Cerebellar cortex (tissue), 1 donor: ENCODE data around the gene ALB.
"Not testable (repeated sequence)": the region's sequence is repeated elsewhere in the genome, so short reads cannot be mapped to it uniquely, and the experiment has no call there.

ENCODE experiments used
- DNase-seq: peaks from one replicate; pipeline ENCODE4 v3.0.0-alpha.2; 2015; ENCODE audit warnings: low spot score

ALB gene

DNA sequence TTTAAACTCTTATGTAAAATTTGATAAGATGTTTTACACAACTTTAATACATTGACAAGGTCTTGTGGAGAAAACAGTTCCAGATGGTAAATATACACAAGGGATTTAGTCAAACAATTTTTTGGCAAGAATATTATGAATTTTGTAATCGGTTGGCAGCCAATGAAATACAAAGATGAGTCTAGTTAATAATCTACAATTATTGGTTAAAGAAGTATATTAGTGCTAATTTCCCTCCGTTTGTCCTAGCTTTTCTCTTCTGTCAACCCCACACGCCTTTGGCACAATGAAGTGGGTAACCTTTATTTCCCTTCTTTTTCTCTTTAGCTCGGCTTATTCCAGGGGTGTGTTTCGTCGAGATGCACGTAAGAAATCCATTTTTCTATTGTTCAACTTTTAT, at the start of gene ALB:
Gene ALB, plus strand, starts transcription at position 246 of the 400 bp plus-strand sequence. Its CDS starts 41 bp downstream, at position 287.
- no peak for DNase-seq

DNA sequence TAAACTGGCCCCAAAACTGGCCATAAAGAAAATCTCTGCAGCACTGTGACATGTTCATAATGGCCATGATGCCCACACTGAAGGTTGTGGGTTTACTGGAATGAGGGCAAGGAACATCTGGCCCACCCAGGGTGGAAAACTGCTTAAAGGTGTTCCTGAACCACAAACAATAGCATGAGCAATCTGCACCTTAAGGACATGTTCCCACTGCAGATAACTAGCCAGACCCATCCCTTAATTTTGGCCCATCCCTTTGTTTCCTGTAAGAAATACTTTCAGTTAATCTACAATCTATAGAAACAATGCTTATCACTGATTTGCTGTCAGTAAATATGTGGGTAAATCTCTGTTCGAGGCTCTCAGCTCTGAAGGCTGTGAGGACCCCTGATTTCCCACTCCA, 46.9 kb upstream of the ALB start:
- DNase-seq, result not testable (repeated sequence)

DNA sequence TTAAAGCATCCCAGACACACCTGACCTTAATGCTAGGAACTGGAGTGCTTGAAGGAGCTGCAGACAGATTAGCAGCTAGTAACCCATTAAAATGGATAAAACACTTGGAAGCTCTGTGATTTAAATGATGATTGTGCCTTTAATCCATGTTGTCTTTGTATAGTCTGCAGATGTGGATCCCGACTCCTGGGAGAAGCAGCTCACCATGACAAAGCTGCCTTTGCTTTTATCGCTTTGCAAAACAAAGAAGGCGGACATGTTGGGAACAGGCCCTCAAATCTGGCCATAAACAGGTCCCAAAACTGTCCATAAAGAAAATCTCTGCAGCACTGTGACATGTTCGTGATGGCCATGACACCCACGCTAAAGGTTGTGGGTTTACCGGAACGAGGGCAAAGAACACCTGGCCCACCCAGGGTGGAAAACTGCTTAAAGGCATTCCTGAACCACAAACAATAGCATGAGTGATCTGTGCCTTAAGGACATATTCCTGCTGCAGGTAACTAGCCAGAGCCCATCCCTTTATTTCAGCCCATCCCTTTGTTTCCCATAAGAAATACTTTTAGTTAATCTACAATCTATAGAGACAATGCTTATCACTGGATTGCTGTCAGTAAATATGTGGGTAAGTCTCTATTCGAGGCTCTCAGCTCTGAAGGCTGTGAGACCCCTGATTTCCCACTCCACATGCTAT, 34.4 kb upstream of the ALB start:
- not testable (repeated sequence) for DNase-seq

DNA sequence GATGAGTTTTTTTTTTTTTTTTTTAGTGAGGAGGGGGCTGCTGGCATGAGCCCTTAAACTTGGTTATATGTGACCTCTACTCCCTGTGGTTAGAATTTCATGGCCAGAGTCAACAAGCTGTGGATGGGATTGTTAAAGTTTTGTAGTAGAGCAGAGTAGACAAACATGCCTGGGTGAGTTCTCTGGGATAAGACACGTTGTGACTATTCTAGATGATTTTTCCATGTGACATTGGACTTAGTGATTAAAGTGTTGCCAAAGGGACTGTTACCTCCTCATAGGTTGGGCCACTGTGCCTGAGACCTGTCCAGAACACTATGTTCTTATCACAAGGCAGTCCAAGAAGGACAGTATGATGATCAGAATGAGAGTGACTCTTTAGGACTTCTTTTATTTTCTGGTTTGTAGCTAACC, 28.8 kb upstream of the ALB start:
- DNase-seq, result no peak

DNA sequence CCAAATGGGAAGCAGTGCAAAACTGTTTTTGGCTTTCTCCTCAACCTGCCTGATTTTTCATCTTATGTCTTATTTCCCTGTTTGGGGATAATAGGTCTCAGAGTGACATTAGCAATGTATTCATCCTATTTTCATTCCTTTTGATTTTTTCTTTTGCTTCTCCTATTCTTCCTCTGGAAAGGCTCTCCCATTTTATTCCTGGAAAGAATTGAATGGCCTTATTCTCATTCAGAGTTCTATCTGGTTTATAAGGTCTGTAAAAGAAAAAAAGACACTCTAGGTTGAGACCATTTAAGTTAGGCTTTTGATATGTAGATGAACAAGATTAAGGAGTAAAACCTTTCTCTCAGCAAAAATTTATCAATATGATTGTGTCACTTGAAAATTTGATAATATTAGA, 27.8 kb upstream of the ALB start:
- DNase-seq, result no peak

DNA sequence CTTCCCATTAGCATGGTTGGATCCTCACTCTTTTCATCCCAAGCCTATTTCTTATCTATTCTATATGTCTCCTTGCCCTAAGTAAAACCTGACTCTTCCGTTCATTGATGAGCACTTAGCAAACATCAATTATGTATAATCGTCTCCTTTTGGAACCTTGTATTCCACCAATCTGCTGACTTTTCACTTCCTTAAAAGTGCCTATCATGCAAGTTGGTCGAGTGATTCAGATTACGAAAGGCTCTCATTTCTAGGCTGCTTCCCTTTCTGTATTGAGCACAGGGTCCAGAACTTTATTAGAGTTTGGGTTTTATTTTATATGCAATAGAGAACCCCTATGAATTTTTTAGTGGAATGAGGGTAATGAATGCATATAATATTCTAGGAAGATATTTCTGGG, 27.1 kb upstream of the ALB start:
- no peak for DNase-seq

DNA sequence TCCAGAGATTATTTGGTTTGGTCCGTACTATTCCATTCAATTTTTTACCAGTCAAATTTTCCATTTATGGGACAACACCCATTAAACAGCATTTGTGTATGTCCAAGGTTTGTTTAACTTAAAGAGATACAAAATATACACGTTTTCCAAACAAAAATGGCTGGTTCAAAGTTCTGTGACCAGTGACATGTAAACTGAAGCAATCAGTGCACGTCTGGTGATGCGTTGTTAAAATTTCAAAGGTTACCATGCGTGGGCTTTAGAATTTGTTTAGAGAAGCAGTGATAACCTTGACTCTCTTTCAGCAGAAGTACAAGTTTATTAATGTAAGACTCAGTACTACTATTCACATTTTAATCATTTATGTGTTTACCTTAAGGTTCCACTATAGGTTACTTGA, 25.2 kb upstream of the ALB start:
- no peak for DNase-seq

DNA sequence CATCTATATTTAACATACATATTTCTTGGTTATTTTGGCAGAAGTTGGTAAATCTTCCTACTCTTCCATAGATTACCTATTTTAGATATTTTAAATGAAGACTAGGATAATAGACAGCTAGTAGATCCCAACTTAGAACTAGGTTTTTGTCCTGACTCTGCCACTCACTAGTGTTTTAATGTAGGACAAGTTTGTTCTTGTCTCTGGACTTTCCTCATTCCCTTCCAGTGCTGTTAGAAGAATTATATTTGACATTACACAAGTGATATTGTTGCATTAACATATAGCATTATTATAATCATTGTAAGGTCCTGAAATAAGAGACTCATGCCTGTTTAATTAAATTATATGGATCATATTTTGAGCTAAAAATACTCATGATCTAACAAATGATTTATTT, 24.1 kb upstream of the ALB start:
- DNase-seq, result no peak

DNA sequence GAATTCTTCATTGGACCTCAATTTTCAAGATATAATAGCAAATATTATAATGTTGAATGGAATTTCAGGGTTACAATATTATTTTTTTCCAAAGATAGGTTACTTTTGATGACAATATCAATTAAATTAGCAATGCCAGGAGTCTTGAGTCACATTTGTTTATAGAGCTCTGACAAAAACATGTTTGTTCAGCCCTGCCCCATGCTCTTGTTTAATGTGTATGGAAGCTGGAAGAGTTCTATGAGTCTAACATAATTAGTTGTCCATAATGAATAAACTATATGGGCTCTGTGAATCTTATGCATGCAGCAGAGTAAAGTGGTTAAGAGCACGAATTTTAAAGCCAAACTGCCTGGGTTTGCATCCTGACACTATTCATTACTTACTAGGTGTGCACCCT, 22.9 kb upstream of the ALB start:
- no peak for DNase-seq

DNA sequence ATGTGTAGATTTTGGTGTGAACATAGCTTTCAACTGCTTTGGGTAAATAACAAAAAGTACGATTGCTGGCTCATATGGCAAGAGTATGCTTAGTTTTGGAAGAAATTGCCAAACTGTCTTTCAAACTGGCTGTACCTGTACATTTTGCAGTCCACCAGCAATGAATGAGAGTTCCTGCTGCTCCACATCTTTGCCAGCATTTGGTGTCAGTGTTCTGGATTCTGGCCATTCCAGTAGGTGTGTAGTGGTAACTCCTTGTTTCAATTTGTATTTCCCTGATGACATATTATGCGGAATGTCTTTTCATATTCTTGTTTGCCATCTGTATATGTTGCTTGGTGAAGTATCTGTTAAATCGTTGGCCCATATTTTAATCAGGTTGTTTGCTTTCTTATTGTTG, 20.6 kb upstream of the ALB start:
- DNase-seq, result no peak

DNA sequence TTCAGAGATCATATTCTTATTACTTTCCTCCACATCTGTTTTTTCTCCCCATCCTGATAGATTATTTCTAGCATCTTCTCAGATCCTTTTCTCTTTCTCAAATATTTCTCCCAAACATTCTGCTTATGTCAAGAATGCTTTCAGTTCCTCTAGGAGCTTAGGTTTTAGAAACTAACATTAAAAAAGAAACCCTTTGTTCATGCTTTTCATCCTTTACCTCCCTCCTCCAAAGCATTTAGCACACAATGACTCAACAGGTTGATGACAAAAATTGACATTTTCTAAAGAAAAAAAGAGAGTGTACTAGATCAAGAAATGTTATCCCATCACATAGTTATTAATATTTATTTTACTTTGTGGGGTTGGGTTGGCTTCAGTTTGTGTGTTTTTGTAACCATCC, 16.5 kb upstream of the ALB start:
- DNase-seq, result no peak

DNA sequence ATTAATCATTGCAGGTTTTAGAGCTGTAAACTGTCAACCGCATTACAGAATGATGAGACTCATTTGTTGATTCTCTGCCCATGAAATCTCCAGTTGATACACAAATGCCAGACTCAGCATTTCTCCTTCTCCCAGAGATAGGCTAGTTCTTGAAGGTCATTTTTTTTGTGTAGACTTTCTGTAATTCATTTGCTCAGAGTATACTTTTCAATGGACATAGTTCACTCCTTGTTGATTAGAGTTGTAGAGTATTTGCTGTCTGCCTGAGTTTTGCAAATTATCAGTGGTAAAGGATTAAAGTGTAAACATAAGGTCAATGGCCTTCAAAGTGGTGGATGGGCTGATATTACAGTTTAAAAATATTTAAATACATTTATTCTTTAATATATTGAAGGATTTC, 15.2 kb upstream of the ALB start:
- no peak for DNase-seq

DNA sequence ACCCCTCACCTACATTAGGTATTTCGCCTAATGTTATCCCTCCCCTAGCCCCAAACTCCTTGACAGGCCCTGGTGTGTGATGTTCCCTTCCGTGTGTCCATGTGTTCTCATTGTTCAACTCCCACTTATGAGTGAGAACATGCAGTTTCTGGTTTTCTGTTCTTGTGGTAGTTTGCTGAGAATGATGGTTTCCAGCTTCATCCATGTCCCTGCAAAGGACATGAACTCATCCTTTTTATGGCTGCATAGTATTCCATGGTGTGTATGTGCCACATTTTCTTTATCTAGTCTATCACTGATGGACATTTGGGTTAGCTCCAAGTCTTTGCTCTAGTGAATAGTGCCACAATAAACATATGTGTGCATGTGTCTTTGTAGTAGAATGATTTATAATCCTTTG, 14.4 kb upstream of the ALB start:
- DNase-seq, result not testable (repeated sequence)

DNA sequence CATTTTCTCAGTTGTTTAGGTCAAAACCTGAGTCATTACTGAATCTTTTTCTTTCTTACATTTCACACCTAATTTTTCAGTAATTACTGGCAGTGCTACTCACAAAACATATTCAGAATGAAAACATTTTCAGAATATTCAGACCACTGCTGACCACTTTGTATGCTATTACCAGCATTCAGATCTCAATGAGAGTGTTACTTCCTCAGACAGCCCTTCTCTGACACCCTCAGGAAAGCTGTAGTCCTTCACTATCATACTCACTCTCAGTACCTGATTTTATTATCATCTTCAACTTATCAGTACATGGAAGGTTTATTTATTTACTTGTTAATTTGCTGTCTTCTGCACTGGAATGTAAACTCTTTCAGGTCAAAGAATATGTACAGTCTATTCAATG, 12.3 kb upstream of the ALB start:
- no peak for DNase-seq

DNA sequence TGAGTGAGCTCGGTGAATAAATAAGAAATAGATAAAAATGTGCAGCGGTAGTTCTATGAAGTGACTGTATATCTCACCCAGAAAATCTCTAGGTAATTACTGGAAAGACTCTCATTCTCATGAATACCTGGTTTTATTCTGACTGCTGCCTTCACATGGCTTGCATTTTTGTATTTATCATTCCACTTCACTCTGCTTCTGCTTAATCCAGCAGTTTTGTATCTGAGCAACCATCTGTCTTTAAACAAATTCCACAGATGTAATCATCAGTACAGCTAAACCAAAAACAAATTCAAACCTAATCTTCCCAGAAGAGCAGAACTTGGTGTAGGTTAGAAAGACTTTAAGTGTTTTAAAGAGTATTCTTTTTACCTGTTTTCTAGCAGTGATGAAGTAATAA, 11.2 kb upstream of the ALB start:
- no peak for DNase-seq

DNA sequence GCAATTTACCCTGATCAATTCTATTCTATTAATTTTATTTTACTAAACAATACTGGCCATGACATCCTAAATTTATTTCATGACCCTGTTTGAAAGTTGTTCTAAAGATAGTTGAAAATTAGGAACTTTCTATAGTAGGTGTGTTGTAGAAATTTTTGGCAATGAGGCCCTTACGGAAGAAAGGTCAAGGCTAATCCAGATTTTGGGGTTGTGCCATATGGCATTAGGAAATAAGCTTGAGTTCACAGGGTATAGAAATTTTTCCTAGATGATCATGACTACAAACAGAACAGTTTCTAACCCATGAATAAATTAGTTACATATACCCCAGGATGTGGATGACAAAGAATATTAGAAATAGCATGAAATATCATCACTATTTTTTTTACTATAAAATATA, 7.8 kb upstream of the ALB start:
- DNase-seq, result no peak

DNA sequence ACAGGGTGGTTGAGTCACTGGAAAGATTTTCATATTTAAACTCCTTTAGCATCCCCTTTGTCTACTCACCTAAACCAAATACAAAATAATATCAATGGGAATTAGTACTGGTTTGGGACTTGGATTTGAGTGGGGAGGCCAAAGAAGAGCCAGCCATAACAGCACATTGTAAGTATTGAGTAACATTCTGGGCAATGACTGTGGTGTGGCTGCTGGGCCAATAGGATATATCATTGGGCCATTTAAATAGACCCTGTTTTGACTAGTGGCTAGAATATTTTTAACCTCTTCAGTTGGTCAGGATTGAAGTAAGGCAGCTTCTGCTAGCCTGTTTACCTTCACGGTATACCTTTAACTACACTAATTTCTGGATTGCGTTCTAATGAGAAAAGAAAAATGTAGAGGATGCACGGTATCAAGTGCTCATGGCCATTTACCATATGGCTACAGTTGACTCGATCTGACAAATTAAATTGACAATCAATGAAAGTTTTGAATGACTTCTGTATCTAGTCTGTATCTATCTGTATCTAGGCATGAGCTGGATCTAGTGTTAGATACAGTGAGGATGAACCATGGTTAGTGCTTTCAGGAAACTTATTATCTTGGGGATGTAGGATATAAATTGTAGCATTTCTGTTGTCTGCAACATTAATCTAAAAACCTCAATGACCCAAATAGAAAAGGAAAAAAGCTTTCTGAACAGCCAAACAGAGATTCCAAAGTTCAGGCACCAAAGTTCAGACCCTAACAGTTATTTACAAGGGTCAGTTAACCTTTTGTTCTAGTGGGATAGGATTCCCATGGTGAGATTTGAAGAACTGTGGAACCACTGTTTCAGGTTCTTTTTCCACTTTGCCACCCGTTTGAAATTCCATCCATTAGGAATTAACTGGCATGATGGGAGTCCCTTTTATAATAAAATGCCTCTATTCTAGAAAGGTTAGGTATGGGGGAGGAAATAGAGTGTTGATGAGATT, 6.8 kb upstream of the ALB start:
- DNase-seq, result no peak

DNA sequence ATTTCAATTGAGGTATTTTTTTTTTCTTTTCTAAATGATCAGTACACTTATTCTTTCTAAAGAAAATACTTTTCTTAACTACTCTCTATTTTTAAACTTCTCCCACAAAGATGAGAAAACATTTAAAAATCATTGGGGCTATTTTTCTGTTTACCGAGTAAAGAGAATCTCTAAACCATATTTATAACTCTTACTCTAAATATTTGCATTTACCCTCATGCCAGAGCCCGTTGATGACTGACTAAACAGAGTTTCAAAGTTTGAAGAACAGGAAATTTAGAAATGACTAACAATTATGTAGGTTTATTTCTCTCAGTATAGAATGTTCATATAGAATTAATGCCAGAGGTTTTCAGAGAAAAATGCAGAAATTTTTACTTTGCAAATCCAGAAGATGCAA, 2.7 kb upstream of the ALB start:
- DNase-seq, result no peak

DNA sequence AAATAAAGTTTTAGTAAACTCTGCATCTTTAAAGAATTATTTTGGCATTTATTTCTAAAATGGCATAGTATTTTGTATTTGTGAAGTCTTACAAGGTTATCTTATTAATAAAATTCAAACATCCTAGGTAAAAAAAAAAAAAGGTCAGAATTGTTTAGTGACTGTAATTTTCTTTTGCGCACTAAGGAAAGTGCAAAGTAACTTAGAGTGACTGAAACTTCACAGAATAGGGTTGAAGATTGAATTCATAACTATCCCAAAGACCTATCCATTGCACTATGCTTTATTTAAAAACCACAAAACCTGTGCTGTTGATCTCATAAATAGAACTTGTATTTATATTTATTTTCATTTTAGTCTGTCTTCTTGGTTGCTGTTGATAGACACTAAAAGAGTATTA, 370 bp downstream of the ALB start:
- DNase-seq, result no peak

DNA sequence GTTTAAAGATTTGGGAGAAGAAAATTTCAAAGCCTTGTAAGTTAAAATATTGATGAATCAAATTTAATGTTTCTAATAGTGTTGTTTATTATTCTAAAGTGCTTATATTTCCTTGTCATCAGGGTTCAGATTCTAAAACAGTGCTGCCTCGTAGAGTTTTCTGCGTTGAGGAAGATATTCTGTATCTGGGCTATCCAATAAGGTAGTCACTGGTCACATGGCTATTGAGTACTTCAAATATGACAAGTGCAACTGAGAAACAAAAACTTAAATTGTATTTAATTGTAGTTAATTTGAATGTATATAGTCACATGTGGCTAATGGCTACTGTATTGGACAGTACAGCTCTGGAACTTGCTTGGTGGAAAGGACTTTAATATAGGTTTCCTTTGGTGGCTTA, 1.1 kb downstream of the ALB start:
- no peak for DNase-seq

DNA sequence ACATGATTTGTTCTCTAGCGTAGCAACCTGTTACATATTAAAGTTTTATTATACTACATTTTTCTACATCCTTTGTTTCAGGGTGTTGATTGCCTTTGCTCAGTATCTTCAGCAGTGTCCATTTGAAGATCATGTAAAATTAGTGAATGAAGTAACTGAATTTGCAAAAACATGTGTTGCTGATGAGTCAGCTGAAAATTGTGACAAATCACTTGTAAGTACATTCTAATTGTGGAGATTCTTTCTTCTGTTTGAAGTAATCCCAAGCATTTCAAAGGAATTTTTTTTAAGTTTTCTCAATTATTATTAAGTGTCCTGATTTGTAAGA, 2.4 kb downstream of the ALB start:
- DNase-seq, result no peak

DNA sequence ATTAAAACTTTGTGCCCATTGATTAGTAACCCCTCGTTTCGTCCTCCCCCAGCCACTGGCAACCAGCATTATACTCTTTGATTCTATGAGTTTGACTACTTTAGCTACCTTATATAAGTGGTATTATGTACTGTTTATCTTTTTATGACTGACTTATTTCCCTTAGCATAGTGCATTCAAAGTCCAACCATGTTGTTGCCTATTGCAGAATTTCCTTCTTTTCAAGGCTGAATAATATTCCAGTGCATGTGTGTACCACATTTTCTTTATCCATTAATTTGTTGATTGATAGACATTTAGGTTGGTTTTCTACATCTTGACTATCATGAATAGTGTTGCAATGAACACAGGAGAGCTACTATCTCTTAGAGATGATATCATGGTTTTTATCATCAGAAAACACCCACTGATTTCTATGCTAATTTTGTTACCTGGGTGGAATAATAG, 3.2 kb downstream of the ALB start:
- no peak for DNase-seq

DNA sequence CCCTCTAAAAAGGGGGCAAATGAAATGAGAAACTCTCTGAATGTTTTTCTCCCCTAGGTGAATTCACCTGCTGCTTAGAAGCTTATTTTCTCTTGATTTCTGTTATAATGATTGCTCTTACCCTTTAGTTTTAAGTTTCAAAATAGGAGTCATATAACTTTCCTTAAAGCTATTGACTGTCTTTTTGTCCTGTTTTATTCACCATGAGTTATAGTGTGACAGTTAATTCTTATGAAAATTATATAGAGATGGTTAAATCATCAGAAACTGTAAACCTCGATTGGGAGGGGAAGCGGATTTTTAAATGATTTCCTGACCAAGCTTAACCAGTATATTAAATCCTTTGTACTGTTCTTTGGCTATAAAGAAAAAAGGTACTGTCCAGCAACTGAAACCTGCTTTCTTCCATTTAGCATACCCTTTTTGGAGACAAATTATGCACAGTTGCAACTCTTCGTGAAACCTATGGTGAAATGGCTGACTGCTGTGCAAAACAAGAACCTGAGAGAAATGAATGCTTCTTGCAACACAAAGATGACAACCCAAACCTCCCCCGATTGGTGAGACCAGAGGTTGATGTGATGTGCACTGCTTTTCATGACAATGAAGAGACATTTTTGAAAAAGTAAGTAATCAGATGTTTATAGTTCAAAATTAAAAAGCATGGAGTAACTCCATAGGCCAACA, 4.2 kb downstream of the ALB start:
- no peak for DNase-seq
